Small intestine (tissue), 7 donors: ENCODE results near the gene MEIS2. TPM values are rescaled to one million over a fixed set of nuclear protein-coding genes. Genes with fewer than 3 reads are reported as not detected.

Source experiments
- DNase-seq, 2 donors: peaks; one replicate each; pipeline versions ENCODE4 v3.0.0 to v3.0.0-alpha.2; 2013
- FAIRE-seq: peaks from 2 replicates; lab custom pipeline; 2012; peaks lifted over from hg19 to GRCh38; lab: Jason Lieb, UNC
- H3K27ac ChIP-seq, 3 donors: one replicate each; pipeline ENCODE4 v1.5.1; 2013; ENCODE audit warnings: low read length in 2 of 3, mild to moderate bottlenecking in 2 of 3, control low read depth in 1 of 3, inconsistent platforms in 1 of 3, low read depth in 1 of 3, moderate library complexity in 1 of 3
- H3K27me3 ChIP-seq, 3 donors: one replicate each; pipeline ENCODE4 v1.6.1; 2013; ENCODE audit warnings: low read length in 3 of 3, inconsistent platforms in 1 of 3; ENCODE audit not compliant: control insufficient read depth in 3 of 3, insufficient read depth in 3 of 3
- H3K36me3 ChIP-seq, 3 donors: one replicate each; pipeline ENCODE4 v1.6.1; 2013; ENCODE audit warnings: low read length in 3 of 3, inconsistent platforms in 1 of 3, low read depth in 1 of 3, mild to moderate bottlenecking in 1 of 3, moderate library complexity in 1 of 3; ENCODE audit not compliant: control insufficient read depth in 3 of 3, insufficient read depth in 2 of 3
- H3K4me1 ChIP-seq, 3 donors: one replicate each; pipeline ENCODE4 v1.6.1; 2013; ENCODE audit warnings: low read length in 2 of 3, inconsistent platforms in 1 of 3, low read depth in 1 of 3, mild to moderate bottlenecking in 1 of 3, moderate library complexity in 1 of 3; ENCODE audit not compliant: control insufficient read depth in 3 of 3, insufficient read depth in 2 of 3
- H3K4me3 ChIP-seq, 3 donors: one replicate each; pipeline ENCODE4 v1.5.1; 2013; ENCODE audit warnings: low read length in 3 of 3, control low read depth in 1 of 3, inconsistent platforms in 1 of 3, low read depth in 1 of 3, mild to moderate bottlenecking in 1 of 3, moderate library complexity in 1 of 3
- H3K9me3 ChIP-seq, 2 donors: one replicate each; pipeline ENCODE4 v1.6.1; 2013; ENCODE audit warnings: low read depth in 1 of 2, low read length in 1 of 2; ENCODE audit not compliant: control insufficient read depth in 2 of 2, insufficient read depth in 1 of 2
- WGBS, 3 donors: extraction: QIAGEN DNeasy Blood & Tissue Kit; methylation state at CpG; one replicate each; pipeline ENCODE4 v1.1.7; 2013; 5-methylcytosine and 5-hydroxymethylcytosine counted together
- polyA plus RNA-seq, 4 donors: library from polyadenylated mRNA; stranded (reverse) in 3 of 4; unstranded in 1 of 4; fragments of 200-250 nt in 3 of 4; fragments of 120-200 nt in 1 of 4; gene quantifications; one replicate each; pipeline versions ENCODE4 v1.2.1 to v1.2.3, GENCODE V29; 2013
- donor health status: healthy with polysubstance abuse.
- donor health status: control.
- donor health status: control.
- donor health status: Bipolar disorder and iron deficiency.
- donor health status: healthy.

The MEIS2 gene
- polyA plus RNA-seq, 4 donors, result 5.4 to 13.2 (median 10.2) TPM

DNA sequence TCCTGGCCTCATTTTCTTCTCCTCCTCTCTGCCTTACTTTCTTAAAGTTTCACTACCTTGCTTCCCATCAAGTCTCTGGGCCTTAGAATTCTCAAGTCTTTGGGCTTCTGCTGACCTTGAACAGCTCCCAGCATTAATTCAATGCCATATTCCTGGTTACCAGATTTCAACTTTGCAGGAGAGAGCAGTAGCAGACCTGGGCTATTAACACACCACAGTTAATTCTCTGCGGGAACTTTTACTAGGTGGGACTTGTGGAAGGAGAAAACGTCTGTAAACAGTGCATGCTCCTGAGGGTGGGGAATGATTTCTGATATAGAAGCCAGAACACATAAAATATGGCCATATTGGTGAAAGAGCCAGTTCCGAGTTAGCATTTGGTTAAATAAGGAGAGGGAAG is 214.6 kb downstream of the MEIS2 start:
- peaks cover 0 to 12% (median 2%) of the 10 kb centered on the region in 3 donors for H3K4me1 ChIP-seq
- no peaks in the 10 kb centered on the region for H3K36me3 ChIP-seq
- H3K9me3 ChIP-seq, result no peaks in the 10 kb centered on the region
- H3K27me3 ChIP-seq, result peaks cover 0 to 83% (median 23%) of the 10 kb centered on the region in 3 donors
- 53 to 82% (median 62%) methylated on average over 3 of the region's 3 CpGs for WGBS, 3 donors
- FAIRE-seq (no peak), DNase-seq (no peak)
- no peak overlapping the region for H3K4me3 ChIP-seq
- no peak overlapping the region for H3K27ac ChIP-seq

DNA sequence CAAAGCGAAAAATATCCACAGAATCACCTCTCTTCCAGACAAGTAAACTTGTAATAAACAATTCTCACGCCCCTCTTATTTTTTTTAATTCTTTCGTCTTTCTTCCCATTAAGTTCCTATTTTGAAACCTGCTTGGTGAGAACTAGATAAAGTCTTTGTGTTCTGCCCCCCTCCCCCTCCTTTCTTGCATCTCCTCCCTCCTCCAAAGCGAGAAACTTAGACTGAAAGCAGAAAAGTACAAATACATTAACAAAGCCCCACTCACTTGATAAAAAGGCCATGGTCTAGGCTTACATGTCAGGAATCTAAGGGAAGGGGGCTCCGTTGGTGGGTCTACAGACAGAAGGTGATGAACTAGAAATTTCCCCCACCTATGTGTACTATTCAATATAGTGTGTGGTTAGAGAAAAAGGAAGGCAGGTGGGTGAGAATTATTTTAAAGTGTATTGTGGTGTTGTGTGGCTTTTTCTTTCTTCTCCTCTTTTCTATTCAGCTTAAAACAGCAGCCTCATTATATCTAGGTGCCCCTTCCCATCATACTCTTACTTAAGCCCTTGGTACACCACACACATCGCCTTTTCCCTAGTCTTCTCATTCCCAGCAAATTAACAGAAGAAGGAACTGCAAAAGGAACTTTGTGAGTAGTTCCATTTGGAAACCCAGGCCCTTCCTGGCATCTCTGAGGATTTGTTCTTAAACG is 215.3 kb downstream of the MEIS2 start:
- 64 to 75% (median 69%) methylated on average over 7 of the region's 7 CpGs for WGBS, 3 donors
- H3K9me3 ChIP-seq, result no peaks in the 10 kb centered on the region
- H3K4me3 ChIP-seq, result no peak overlapping the region
- FAIRE-seq (no peak), DNase-seq (no peak)
- no peaks in the 10 kb centered on the region for H3K36me3 ChIP-seq
- H3K4me1 ChIP-seq, result peaks cover 0 to 18% (median 2%) of the 10 kb centered on the region in 3 donors
- H3K27me3 ChIP-seq, result peaks cover 6 to 89% (median 30%) of the 10 kb centered on the region in 3 donors
- H3K27ac ChIP-seq, result no peak overlapping the region

DNA sequence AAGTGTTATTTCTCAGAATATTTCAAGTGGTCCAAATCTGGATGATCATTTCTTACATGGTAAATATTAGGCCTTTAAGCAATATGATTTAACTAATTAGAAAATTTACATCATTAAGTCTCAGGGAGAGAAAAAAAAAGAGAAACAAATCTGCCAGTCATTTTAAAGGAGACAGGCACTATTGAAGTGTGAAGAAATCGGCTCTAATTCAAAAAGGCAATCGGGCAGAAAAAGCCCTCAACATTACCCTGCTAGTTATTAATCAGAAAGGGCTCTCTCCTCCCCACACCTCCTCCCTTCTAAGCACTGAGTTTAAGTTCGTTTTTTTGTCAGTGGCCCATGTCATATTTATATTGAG is 215.9 kb downstream of the MEIS2 start:
- 44 to 59% (median 58%) methylated on average over 3 of the region's 3 CpGs for WGBS, 3 donors
- FAIRE-seq (no peak), DNase-seq (no peak)
- no peak overlapping the region for H3K4me3 ChIP-seq
- no peaks in the 10 kb centered on the region for H3K36me3 ChIP-seq
- no peak overlapping the region for H3K27ac ChIP-seq
- no peaks in the 10 kb centered on the region for H3K9me3 ChIP-seq
- peaks cover 0 to 21% (median 2%) of the 10 kb centered on the region in 3 donors for H3K4me1 ChIP-seq
- H3K27me3 ChIP-seq, result peaks cover 7 to 95% (median 35%) of the 10 kb centered on the region in 3 donors

DNA sequence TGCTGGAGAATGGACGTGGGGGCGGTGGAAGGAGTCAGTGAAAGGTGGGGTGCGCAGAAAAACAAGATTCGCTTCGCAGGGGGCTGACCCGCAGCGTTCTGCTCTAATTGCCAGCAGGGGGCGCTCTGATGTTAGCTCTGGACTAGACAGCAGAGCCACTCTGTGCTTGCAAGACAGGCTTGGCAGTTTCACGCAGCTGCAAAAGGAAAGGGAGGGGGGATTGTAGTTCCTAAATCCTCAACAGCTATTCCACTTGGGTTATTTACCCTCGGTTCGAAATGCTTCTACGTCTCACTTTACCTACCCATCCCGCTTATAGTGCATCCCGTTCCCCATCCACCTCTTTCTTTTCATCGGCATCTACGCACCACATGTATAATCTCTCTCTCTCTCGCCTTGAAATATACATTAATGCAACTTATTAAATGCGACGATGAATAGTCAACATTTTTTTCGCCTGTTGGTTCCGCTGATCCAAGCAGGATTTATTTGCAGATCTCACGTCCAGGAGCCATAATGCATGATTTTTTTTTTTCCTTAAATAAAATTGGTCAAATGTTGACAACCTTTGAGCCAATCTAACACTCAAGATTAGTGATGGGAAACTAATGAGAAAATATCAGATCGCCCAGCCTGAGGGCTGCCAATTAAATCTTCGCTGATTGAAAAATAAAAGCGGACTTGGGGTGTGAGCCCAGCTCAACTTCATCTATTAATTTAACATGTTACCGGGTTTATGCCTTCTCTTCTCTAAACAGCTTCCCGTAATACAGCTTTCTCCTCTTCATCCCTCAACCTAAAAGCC is 216.4 kb downstream of the MEIS2 start:
- H3K36me3 ChIP-seq, result no peaks in the 10 kb centered on the region
- no peak overlapping the region for H3K4me3 ChIP-seq
- peaks cover 0 to 21% (median 2%) of the 10 kb centered on the region in 3 donors for H3K4me1 ChIP-seq
- 14 to 17% (median 14%) methylated on average over 27 of the region's 27 CpGs for WGBS, 3 donors
- FAIRE-seq, result no peak
- H3K27me3 ChIP-seq, result peaks cover 7 to 97% (median 39%) of the 10 kb centered on the region in 3 donors
- no peak overlapping the region for H3K27ac ChIP-seq
- DNase-seq, result peak; percentile 84 to 90
- H3K9me3 ChIP-seq, result no peaks in the 10 kb centered on the region

DNA sequence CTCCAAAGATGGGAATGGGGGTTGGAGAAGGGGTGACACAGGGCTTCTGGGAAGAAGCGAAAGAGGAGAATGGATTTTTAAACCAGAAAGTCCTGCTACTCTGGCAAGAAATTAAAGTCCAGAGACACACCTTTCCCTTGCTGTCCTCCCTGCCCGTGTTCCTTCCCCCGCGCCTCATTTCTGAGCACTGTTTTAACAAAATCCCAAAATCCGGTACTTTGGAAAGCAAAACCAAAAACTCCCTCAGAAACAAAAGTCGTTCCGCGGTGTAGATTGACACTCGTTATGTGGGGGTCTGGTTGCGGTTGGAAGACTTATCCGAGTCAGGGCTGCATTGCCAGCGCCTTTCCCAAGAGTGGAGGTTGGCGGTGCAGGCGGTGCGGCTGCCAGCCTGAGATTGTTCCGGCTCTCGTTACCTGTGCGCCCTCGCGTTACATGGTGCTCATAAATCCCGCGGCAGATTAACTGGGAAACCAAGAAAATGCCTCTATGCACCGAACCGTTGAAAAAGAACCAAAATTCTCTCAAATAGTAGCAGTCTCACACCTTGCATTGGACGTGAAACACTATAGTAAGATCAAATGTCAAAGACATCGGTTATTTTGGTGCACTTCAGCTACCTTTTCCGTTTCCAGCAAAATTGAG is 217.7 kb downstream of the MEIS2 start:
- H3K4me3 ChIP-seq, result peak overlapping the region in 2 of 3 donors; percentile 2 to 7

DNA sequence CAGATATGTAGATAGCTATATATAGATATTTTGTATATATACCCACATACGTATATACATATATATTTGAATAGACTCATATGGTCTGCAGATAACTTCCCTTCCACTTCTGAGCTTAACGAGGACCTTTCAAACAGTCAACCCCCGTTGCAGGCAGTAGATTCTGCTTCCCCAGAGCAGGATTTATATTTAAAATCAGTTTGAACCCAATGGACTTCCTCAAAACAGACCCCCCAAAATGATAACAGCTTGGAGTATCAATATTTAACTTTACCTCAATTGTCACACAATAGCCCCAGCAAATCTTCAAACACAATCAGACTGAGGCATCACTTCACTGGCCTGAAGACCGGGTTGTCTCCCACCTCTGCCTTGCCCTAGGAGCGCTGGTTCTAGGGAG is 218.3 kb downstream of the MEIS2 start:
- H3K27me3 ChIP-seq, result peaks cover 11 to 95% (median 39%) of the 10 kb centered on the region in 3 donors
- no peak for DNase-seq
- no peak for FAIRE-seq

More for the DNA sequence above, 217.7 kb downstream of the MEIS2 start:
- FAIRE-seq (no peak), DNase-seq (peak; percentile 44 to 57)
- Histone ChIP-seq H3K27me3 (peaks cover 11 to 97% (median 39%) of the 10 kb centered on the region in 3 donors), H3K27ac (no peak overlapping the region), H3K9me3 (no peaks in the 10 kb centered on the region), H3K4me1 (peaks cover 0 to 22% (median 2%) of the 10 kb centered on the region in 3 donors), H3K36me3 (no peaks in the 10 kb centered on the region)
- WGBS, 3 donors, result 3 to 13% (median 6%) methylated on average over 27 of the region's 27 CpGs

DNA sequence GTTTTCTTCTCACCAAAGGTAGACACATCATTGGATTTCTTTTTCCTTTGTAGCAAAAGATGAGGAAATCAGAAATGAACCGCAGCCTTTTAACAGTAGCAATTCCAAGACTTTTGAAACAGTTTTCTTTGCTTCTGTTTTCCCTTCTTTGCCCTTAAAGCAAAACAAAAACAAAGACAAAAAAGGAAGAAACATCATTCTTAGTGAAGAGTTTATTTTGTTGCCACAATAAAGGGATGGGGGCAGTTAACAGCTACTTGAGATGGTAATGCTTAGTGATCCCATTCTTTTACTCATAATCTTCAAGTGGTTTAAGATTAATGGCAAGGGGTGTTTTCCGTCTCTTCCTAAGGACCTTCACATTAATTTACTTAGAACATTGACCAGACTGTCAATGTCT is 218.8 kb downstream of the MEIS2 start:
- DNase-seq (no peak), FAIRE-seq (no peak)
- Histone ChIP-seq H3K36me3 (no peaks in the 10 kb centered on the region), H3K27ac (no peak overlapping the region), H3K4me1 (peaks cover 0 to 22% (median 0%) of the 10 kb centered on the region in 3 donors), H3K4me3 (no peak overlapping the region), H3K27me3 (peaks cover 11 to 90% (median 39%) of the 10 kb centered on the region in 3 donors), H3K9me3 (no peaks in the 10 kb centered on the region)
- 51 to 56% (median 52%) methylated on average over 2 of the region's 2 CpGs for WGBS, 3 donors

More for the DNA sequence above, 218.3 kb downstream of the MEIS2 start:
- peaks cover 0 to 22% (median under 1%) of the 10 kb centered on the region in 3 donors for H3K4me1 ChIP-seq
- no peak overlapping the region for H3K27ac ChIP-seq
- no peaks in the 10 kb centered on the region for H3K36me3 ChIP-seq
- no peak overlapping the region for H3K4me3 ChIP-seq
- H3K9me3 ChIP-seq, result no peaks in the 10 kb centered on the region
- WGBS, 3 donors, result 26 to 38% (median 28%) methylated on average over 5 of the region's 5 CpGs

DNA sequence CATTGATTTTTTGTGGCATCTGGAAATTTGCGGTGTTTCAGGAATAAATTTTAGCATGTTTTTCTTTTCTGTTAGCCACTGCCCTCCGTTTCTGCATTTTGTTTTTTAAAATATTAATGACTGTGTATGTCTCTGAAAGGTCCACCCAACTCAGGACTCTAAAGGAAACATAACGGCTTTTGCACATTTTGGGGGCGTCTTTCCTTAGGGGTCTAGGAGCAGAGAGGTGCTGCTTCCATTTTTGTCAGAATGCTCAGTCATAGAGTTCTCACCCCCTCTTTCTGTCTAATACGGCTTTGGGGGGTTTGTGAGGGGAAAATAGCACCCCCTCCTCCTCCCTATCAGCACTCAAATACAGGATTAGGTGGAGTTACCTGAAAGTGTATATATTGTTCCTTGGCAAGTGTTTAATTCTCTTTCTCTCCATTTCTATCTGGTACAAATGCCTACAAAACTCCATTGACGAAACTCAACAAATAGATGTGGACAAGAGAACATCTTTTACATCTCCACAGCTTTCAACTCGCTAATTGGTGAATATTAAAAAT is 219.4 kb downstream of the MEIS2 start:
- H3K27ac ChIP-seq, result no peak overlapping the region
- DNase-seq (no peak), FAIRE-seq (no peak)
- peak overlapping the region in 1 of 3 donors; percentile 44 for H3K4me3 ChIP-seq
- WGBS, 3 donors, result 25 to 38% (median 25%) methylated on average over 7 of the region's 7 CpGs
- H3K4me1 ChIP-seq, result peaks cover 0 to 22% (median 0%) of the 10 kb centered on the region in 3 donors
- no peaks in the 10 kb centered on the region for H3K36me3 ChIP-seq
- H3K27me3 ChIP-seq, result peaks cover 11 to 85% (median 39%) of the 10 kb centered on the region in 3 donors
- no peaks in the 10 kb centered on the region for H3K9me3 ChIP-seq
